ENCODE measurements around the gene DLEC1. TPM values are rescaled to one million over a fixed set of nuclear protein-coding genes. Genes with fewer than 3 reads are reported as not detected.

The DLEC1 gene
- total and polyA plus RNA-seq, 9 of the 15 experiments (the other 6 are each of a cell fraction or from before 2014, with no cell fraction given) = 0.07 to 0.08 TPM; not detected in 7

- TF ChIP-seq ATF6 (CRISPR knock-in tag; IDR thresholded peaks at IDR 0.05) (no peak), ZNF384 (IDR thresholded peaks at IDR 0.05; ENCODE audit: low read depth, low read length) (no peak), SNRNP70 (optimal IDR thresholded peaks at IDR 0.05; ENCODE audit: low read depth, low read length) (no peak)
Measured at GRCh38 chr3:38126121-38126892, 87.3 kb downstream of the DLEC1 start (continued).

GRCh38 chr3:38127611-38128302 lies 88.7 kb downstream of the DLEC1 start:
- H3K9me1 ChIP-seq (ENCODE audit: control insufficient read depth, insufficient read depth, low read length) = no peaks in the 10 kb centered on the region
- no peaks in the 10 kb centered on the region for H3K4me1 ChIP-seq (replicated peaks in 1 of 2; ENCODE audit: control insufficient read depth in 2 of 2, insufficient read depth in 2 of 2, low read length in 2 of 2)
- ChIA-PET POLR2A (interaction anchor here (0.7 to 1.8 kb wide), 5 partner anchors 10 to 219 kb away, joined by 3 to 5 read pairs (median 3); partner anchors contain the start of genes ACAA1 and XYLB), CTCF (ENCODE audit: low intra/inter-chr PET ratio) (no interaction called here)
- no peak overlapping the region for H3K4me3 ChIP-seq
- BruUV-seq (replicated peaks) = no TSS peak
- H3K27me3 ChIP-seq (ENCODE audit: control insufficient read depth in 2 of 2, insufficient read depth in 2 of 2, low read length in 2 of 2) = no peaks in the 10 kb centered on the region
- H4K20me1 ChIP-seq (replicated peaks; ENCODE audit: control insufficient read depth, insufficient read depth, low read length) = peaks cover 4% of the 10 kb centered on the region
- WGBS (ENCODE audit: insufficient coverage, low coverage, missing lambda C conversion rate) = 93% methylated on average over 4 of the region's 4 CpGs
- peaks cover 96% of the 10 kb centered on the region for H3K36me3 ChIP-seq (ENCODE audit: control insufficient read depth, insufficient read depth, low read length)
- H3K27ac ChIP-seq (ENCODE audit: extremely low read depth, low read depth, low read length) = no peak overlapping the region
- no peaks in the 10 kb centered on the region for H3K9me3 ChIP-seq (replicated peaks; ENCODE audit: control insufficient read depth, insufficient read depth, low read depth, low read length)
- no peak overlapping the region for H3K9ac ChIP-seq (ENCODE audit: insufficient read depth in 1 of 2, low read depth in 2 of 2, low read length in 2 of 2)
- no peaks in the 10 kb centered on the region for H3K79me2 ChIP-seq (ENCODE audit: control insufficient read depth, insufficient read depth, low read length)
- ATAC-seq = no peak
- no peak overlapping the region for H3K4me2 ChIP-seq (ENCODE audit: insufficient read depth, low read length)
- in situ Hi-C loops (cut with MboI) (no loop called here), intact Hi-C loops (cut with micrococcal nuclease) (no loop called here)
- no peak for DNase-seq (ENCODE audit: extremely low read depth in 1 of 4, low spot score in 3 of 4)
- no peak for FAIRE-seq
- H2AFZ ChIP-seq (ENCODE audit: low read depth, low read length) = no peak overlapping the region
- no peak for TF ChIP-seq ZNF253 (CRISPR knock-in tag; conservative IDR thresholded peaks at IDR 0.05)
- no peak for TF ChIP-seq CCAR2 (IDR thresholded peaks at IDR 0.05; ENCODE audit: low read depth, low read length)
- no peak for TF ChIP-seq ID3 (CRISPR knock-in tag; IDR thresholded peaks at IDR 0.05)
- no peak for TF ChIP-seq ID3 (tag; IDR thresholded peaks at IDR 0.05)
- TF ChIP-seq ZFPM2 (CRISPR knock-in tag; IDR thresholded peaks at IDR 0.05) = no peak
- TF ChIP-seq RBM17 (IDR thresholded peaks at IDR 0.05; ENCODE audit: borderline replicate concordance, low read depth, low read length) = no peak
- TF ChIP-seq HIVEP1 (CRISPR knock-in tag; IDR thresholded peaks at IDR 0.05) = no peak
- no peak for TF ChIP-seq ZNF766 (CRISPR knock-in tag; conservative IDR thresholded peaks at IDR 0.05)
- TF ChIP-seq MBD1 (CRISPR knock-in tag; IDR thresholded peaks at IDR 0.05) = no peak
- TF ChIP-seq SMARCA5 (IDR thresholded peaks at IDR 0.05) = no peak
- TF ChIP-seq KAT8 (IDR thresholded peaks at IDR 0.05; ENCODE audit: low read depth) = no peak
- TF ChIP-seq BRF1 (IDR thresholded peaks at IDR 0.05; ENCODE audit: borderline replicate concordance, extremely low read depth, insufficient read length) = no peak
